Measurements from ENCODE around the gene UCN3.

DNA sequence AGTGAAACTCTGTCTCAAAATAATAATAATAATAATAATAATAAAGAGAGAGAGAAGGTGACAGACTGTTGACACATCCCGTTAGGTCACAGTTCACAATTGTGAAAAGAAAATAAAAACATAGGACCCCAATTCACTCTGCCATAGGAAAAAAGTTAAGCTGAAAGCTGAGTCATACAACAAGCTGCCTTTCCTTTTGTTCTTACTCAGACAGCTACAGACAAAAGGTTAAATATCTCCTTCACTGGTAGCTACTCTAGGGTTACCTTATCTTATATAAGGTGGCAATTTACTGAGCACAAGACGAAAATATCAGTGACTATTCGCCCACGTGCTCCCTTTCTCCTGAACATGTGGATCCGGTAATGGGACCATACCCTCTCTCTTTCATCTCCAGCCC is 22.4 kb downstream of the UCN3 start:
- TF ChIP-seq CTCF (IDR thresholded peaks at IDR 0.05; ENCODE audit: low read depth, low read length) (no peak), POLR2A (IDR thresholded peaks at IDR 0.05; ENCODE audit: extremely low read depth, insufficient read length) (no peak), MYC (IDR thresholded peaks at IDR 0.05; ENCODE audit: low read depth, low read length) (no peak)
